ENCODE results near the gene RINL. TPM values are rescaled to one million over a fixed set of nuclear protein-coding genes. Genes with fewer than 3 reads are reported as not detected.
A peak's percentile ranks its signal among the peaks of the same experiment; 100 is the strongest.

The RINL gene
- total and polyA plus RNA-seq, 12 donors = 1.6 to 14.5 (median 3.1) TPM

- TF ChIP-seq CTCF (IDR thresholded peaks at IDR 0.05) = no peak
- H3K9me3 ChIP-seq = peaks cover 0 to 4% (median 0%) of the 10 kb centered on the region in 11 donors
- ATAC-seq (peak; percentile 6 to 83 (median 74)), DNase-seq (peak in 1 of 2 donors; percentile 56)
- no peak overlapping the region for H3K4me3 ChIP-seq
- intact Hi-C loops (cut with DNase I) = no loop called here
- WGBS, 2 donors = 66 to 67% methylated on average over 13 of the region's 13 CpGs
- H3K27ac ChIP-seq = peak overlapping the region in 8 of 10 donors; percentile 2 to 72 (median 52)
- no peaks in the 10 kb centered on the region for H3K27me3 ChIP-seq
- H3K4me1 ChIP-seq = peaks cover 0 to 24% (median 12%) of the 10 kb centered on the region in 9 donors
- peaks cover 0 to 82% (median 38%) of the 10 kb centered on the region in 9 donors for H3K36me3 ChIP-seq
These were observed 58.7 kb downstream of the RINL start for GRCh38 chr19:38819231-38819920.

Other genes starting within 250 kb of the RINL start
- gene ACTN4, start 230.6 kb downstream of the RINL start, total RNA-seq = 100 to 1,000 TPM; 129 to 291 (median 149) TPM
- 100 to 1,000 TPM in 1 of 2 donors, 10 to 100 TPM in 1; 92.4 to 189 TPM for gene ACTN4, start 230.6 kb downstream of the RINL start, polyA plus RNA-seq
- gene CAPN12, start 133.8 kb downstream of the RINL start, total RNA-seq = 1 to 10 TPM in 2 of 10 donors, under 1 TPM in 8; 0.15 to 1.5 (median 0.59) TPM
- 1 to 10 TPM; 1.1 to 3.6 TPM for gene CAPN12, start 133.8 kb downstream of the RINL start, polyA plus RNA-seq
- gene LGALS7, start 104.8 kb downstream of the RINL start, total RNA-seq = not detected
- gene LGALS7, start 104.8 kb downstream of the RINL start, polyA plus RNA-seq = not detected
- under 1 TPM in 1 of 10 donors, not detected in 9; 0.60 TPM for gene LGALS7B, start 89.1 kb downstream of the RINL start, total RNA-seq
- under 1 TPM in 1 of 2 donors, not detected in 1; 0.19 TPM for gene LGALS7B, start 89.1 kb downstream of the RINL start, polyA plus RNA-seq
- gene LGALS4, start 65.3 kb downstream of the RINL start, total RNA-seq = 1 to 10 TPM in 2 of 10 donors, under 1 TPM in 6, not detected in 2; 0.16 to 2.0 (median 0.81) TPM
- gene LGALS4, start 65.3 kb downstream of the RINL start, polyA plus RNA-seq = 1 to 10 TPM in 1 of 2 donors, under 1 TPM in 1; 0.30 to 2.6 TPM
- 100 to 1,000 TPM; 418 to 987 (median 671) TPM for gene ECH1, start 46.5 kb downstream of the RINL start, total RNA-seq
- gene ECH1, start 46.5 kb downstream of the RINL start, polyA plus RNA-seq = 1,000 to 10,000 TPM in 1 of 2 donors, 100 to 1,000 TPM in 1; 446 to 1,208 TPM
- 100 to 1,000 TPM; 134 to 196 (median 170) TPM for gene HNRNPL, start 28.3 kb downstream of the RINL start, total RNA-seq
- 100 to 1,000 TPM; 130 to 181 TPM for gene HNRNPL, start 28.3 kb downstream of the RINL start, polyA plus RNA-seq
- 100 to 1,000 TPM in 1 of 10 donors, 10 to 100 TPM in 9; 51.7 to 103 (median 72.6) TPM for gene SIRT2, start 21.3 kb upstream of the RINL start, total RNA-seq
- gene SIRT2, start 21.3 kb upstream of the RINL start, polyA plus RNA-seq = 10 to 100 TPM; 46.3 to 86.0 TPM
- 10 to 100 TPM; 16.1 to 26.6 (median 21.6) TPM for gene NFKBIB, start 21.7 kb upstream of the RINL start, total RNA-seq
- 10 to 100 TPM; 31.5 to 79.8 TPM for gene NFKBIB, start 21.7 kb upstream of the RINL start, polyA plus RNA-seq
- under 1 TPM in 5 of 10 donors, not detected in 5; 0.25 to 0.93 (median 0.38) TPM for gene CCER2, start 33.9 kb upstream of the RINL start, total RNA-seq
- under 1 TPM; 0.13 to 0.37 TPM for gene CCER2, start 33.9 kb upstream of the RINL start, polyA plus RNA-seq
- gene SARS2, start 52.5 kb upstream of the RINL start, total RNA-seq = 10 to 100 TPM; 14.7 to 21.9 (median 18.9) TPM
- 10 to 100 TPM; 10.4 to 51.9 TPM for gene SARS2, start 52.5 kb upstream of the RINL start, polyA plus RNA-seq
- 10 to 100 TPM; 41.8 to 78.7 (median 54.1) TPM for gene MRPS12, start 52.7 kb upstream of the RINL start, total RNA-seq
- 100 to 1,000 TPM in 1 of 2 donors, 10 to 100 TPM in 1; 39.7 to 122 TPM for gene MRPS12, start 52.7 kb upstream of the RINL start, polyA plus RNA-seq
- 1 to 10 TPM in 9 of 10 donors, under 1 TPM in 1; 1.00 to 2.8 (median 1.7) TPM for gene FBXO17, start 97.5 kb upstream of the RINL start, total RNA-seq
- 1 to 10 TPM; 2.5 to 3.2 TPM for gene FBXO17, start 97.5 kb upstream of the RINL start, polyA plus RNA-seq
- gene FBXO27, start 154.3 kb upstream of the RINL start, total RNA-seq = 10 to 100 TPM; 11.4 to 40.5 (median 21.4) TPM
- 1 to 10 TPM; 2.3 to 6.6 TPM for gene FBXO27, start 154.3 kb upstream of the RINL start, polyA plus RNA-seq
- not detected for gene ACP7, start 206.1 kb upstream of the RINL start, total RNA-seq
- gene ACP7, start 206.1 kb upstream of the RINL start, polyA plus RNA-seq = not detected
- gene PAK4, start 247.5 kb upstream of the RINL start, total RNA-seq = 10 to 100 TPM; 11.7 to 22.4 (median 16.1) TPM
- gene PAK4, start 247.5 kb upstream of the RINL start, polyA plus RNA-seq = 10 to 100 TPM in 1 of 2 donors, 1 to 10 TPM in 1; 8.6 to 19.2 TPM